GM19468 (cell line): ENCODE results near the gene CLASRP.

Source experiments
- ATAC-seq: cut with Tn5 transposase; IDR thresholded peaks from one replicate; pipeline ENCODE4 v1.9.1; 2021; ENCODE audit warnings: mild to moderate bottlenecking, moderate library complexity, moderate number of reproducible peaks; ENCODE audit not compliant: unreplicated experiment; ENCODE audit errors: extremely low read depth

The CLASRP gene

GRCh38 chr19:45079063-45079910, 40.4 kb downstream of the CLASRP start, which contains the start of gene GEMIN7:
GEMIN7 (plus strand) TSS chr19:45079260; CDS start chr19:45090115, 10,855 bp downstream.
- ATAC-seq: no peak

- ATAC-seq: no peak
Observed at GRCh38 chr19:45079911-45080370, 41.1 kb downstream of the CLASRP start.

GRCh38 chr19:45082170-45082569, 43.3 kb downstream of the CLASRP start:
- no peak for ATAC-seq

GRCh38 chr19:45086480-45086879, 47.6 kb downstream of the CLASRP start:
- ATAC-seq: no peak

GRCh38 chr19:45087531-45087930, 48.7 kb downstream of the CLASRP start:
- no peak for ATAC-seq

- ATAC-seq: no peak
Observed at GRCh38 chr19:45090034-45090433, 51.2 kb downstream of the CLASRP start.

DNA sequence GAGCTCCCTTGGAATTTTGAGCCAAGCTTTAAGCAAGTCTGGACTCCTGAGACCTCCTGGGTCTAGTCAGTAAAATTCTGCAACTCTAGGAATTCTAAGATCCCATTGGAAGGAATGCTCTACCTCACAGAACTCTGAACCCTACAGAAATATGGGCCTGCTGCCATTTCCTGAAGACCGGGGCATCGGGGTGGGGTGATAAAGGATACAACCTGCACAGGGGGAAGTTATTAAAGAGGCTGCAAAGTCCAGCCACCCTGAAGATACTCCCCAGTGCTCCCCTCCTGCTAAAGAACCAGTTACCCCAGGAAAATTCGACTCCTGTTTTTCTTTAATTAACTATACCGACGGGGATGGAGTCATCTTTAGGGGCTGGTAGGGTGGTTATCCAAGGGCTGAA, 51.8 kb downstream of the CLASRP start:
- ATAC-seq: no peak

DNA sequence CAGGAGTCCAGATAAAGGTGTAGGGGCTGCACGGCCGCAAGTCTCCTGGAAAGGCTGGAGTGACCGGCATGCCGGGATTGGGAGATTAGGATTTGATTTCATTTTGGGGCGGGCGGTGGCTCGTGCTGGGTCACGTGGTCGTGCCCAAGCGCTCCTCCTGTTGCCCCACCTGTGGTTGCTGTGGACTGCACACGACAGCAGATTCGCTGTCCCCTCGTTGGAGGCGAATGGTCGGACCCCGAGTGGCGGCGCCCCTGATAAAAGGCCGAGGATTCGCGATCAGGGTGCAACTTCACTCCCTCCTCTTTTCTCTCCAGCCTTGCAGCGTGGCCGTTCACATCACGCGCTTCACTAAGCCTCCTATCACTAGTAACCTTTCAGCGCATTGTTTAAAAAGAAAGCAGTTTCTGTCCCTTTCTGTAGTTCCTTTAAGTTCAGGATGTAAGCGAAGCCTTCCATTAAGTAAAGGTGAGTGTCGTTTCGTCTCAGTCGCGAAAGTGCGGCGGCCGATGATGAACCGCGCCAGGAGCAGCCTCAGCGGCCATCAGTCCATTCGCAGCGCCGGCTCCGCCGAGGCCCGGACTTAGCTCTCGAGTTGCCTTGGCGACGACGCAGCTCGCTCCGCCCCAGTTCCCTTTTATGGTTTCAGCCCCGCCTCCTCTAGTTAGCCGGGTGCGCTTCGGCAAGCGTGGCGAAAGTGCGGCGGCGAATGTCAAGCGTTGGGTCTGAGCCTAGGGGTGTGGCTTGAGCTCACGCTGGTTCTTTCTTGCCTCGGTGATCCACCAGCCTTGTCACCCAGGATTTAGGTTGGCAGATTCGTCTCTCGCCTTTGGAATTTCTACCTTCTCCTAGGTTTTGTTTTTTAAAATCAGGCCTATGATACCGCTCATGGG, 52.4 kb downstream of the CLASRP start:
- peak; percentile 48 for ATAC-seq

GRCh38 chr19:45092747-45093678, 54.2 kb downstream of the CLASRP start, which contains the start of gene PPP1R37:
PPP1R37 (plus strand) TSS chr19:45093179; CDS start chr19:45093326, 147 bp downstream.
- peak; percentile 30 for ATAC-seq

DNA sequence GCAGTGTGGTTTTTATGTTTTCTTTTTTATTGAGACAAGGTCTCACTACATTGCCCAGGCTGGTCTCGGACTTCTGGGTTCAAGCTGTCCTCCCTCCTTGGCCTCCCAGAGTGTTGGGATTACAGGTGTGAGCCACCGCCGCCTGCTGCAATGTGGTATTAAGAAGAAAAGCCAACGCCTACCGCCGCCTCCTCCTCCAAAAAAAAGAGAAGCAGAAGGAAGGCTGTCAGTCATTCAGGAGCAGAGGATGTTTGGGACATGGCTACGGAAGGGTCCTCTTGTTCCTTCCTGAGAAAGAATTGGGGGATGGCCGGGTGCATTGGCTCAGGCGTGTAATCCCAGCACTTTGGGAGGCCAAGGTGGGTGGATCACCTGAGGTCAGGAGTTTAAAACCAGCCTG, 55.3 kb downstream of the CLASRP start:
- ATAC-seq: no peak

DNA sequence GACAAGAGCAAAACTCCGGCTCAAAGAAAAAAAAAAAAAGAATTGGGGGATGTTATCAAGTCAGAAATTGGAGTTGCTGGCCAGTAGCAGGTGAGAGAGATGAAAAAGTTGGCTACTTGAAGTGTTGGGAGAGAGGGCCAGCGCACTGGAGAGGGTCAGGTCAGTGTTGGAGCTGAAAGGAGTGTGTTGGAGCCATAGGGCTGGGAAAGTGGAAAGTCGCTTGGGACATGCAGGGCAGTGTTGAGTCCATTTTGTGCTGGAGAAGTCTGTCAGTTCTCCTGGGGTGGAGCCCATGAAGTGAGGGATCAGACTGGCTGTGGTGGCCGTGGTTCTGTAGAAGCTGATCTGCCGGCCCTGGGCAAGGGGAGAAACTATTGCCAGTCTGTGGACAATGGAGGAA, 55.9 kb downstream of the CLASRP start:
- no peak for ATAC-seq

- no peak for ATAC-seq
Observed at GRCh38 chr19:45095496-45096413, 56.9 kb downstream of the CLASRP start.

- ATAC-seq: no peak
Observed at GRCh38 chr19:45096700-45097099, 57.9 kb downstream of the CLASRP start.

GRCh38 chr19:45097450-45097775, 58.6 kb downstream of the CLASRP start:
- ATAC-seq: no peak

DNA sequence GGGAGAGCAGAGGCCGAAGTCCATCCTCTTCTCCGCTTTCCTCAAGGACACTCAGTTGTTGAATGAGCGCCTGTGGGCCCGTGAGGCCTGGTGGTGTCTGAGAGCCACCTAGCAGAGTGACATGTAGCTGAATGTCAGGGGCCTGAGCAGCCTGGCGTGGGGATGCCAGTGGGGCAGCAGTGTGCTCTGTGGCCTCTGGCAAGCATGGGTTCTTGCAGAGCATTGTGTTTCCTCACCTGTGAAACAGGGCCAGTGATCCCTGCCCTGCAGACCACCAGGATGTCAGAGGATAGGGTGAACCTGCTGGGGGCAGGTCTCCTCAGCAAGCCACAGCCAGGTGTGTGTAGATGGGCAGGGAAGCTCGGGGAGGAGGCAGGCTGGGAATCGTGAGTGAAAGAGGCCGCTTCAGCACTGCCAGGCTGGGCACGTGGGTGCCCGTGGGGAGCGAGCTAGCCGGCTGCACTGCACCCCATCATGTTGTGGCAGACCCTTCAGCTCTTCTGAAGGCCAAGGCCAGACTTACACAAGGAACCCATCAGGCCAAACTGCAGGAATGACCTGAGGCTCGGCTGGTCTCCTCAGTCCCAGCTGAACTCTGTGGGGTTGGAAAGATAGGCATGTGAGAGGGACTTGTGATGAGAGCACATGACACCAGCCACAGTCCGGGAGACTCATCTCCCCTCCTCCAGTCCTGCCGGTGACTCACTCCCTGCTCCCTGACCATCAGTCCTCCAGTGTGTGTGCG, 59.1 kb downstream of the CLASRP start:
- ATAC-seq: no peak

- ATAC-seq: no peak
Observed at GRCh38 chr19:45098521-45099466, 59.9 kb downstream of the CLASRP start.
